Amniotic epithelial cell (primary cell): Measurements from ENCODE around the gene UBAC2.

Experiments used
- DNase-seq: peaks from one replicate; pipeline ENCODE4 v3.0.0-alpha.2; 2010; ENCODE audit warnings: low read depth

UBAC2 gene

DNA sequence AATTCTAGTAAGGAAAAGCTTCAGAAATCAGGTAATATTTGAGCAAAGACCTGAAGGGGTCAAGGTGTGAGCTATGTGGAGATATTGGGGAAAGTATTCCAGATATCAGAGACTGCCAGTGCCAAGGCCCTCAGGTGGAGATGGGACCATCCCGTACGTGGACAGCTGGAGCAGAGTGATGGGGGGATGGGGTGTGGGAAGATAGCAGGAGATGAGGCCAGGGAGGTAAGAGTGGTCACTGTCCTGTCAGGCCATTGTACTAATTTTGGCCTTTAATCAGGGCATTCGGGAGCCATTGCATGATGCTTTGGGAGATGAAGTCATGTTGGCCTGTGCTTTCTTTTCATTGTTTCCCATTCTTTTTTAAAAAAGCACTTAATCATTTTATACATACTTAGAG, 70.6 kb downstream of the UBAC2 start:
- no peak for DNase-seq

DNA sequence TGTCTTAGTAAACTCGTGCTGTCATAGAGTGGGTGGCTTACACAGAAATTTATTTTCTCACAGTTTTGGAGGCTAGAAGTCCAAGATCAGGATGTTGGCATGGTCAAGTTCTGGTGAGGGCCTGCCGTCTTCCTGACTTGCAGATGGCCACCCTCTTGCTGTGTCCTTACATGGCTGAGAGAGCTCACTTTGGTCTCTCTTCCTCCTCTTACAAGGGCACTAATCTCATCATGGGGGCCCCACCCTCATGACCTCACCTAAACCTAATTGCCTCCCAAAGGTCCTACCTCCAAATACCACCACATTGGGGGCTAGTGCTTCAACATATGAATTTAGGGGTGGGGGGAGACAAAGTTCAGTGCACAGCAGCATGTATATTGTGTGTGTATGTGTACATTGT, 71.8 kb downstream of the UBAC2 start:
- DNase-seq: no peak

DNA sequence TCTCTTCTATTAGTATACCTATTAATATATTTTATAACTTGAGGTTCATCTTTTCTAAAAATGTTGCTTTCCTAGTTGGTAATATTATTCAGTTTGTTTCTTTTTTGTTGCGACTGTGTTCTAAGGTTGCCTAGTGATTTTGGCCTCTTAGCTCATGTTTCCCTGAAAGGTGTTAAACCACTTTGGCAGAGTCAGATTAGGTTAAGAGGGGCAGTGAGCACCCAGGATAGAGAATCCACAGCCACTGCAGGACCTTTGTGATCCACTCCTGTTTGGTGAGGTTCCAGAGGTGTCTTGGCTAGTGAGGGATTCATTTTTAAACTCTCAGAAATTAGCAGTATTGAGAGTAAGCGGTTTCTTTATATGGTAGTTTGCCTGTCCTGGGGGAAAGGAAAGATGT, 72.5 kb downstream of the UBAC2 start:
- no peak for DNase-seq

DNA sequence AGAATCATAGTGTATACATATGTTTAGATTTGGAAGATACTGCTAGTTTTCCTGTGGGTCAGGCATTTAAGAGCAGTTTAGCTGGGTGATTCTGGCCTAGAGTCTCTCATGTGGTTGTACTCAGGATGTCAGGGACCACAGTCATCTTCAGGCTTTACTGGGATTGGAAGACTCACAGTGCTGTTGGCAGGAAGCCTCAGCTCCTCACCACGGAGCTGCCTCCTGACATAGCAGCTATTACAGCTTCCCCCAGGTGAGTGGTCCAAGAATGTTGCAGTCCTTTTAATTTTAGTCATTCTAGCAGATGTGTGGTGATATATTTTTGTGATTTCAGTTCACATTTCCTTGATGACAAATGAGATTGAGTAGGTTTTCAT, 74.4 kb downstream of the UBAC2 start:
- DNase-seq: peak; percentile 57

GRCh38 chr13:99276706-99277105, 76.1 kb downstream of the UBAC2 start:
- DNase-seq: no peak

DNA sequence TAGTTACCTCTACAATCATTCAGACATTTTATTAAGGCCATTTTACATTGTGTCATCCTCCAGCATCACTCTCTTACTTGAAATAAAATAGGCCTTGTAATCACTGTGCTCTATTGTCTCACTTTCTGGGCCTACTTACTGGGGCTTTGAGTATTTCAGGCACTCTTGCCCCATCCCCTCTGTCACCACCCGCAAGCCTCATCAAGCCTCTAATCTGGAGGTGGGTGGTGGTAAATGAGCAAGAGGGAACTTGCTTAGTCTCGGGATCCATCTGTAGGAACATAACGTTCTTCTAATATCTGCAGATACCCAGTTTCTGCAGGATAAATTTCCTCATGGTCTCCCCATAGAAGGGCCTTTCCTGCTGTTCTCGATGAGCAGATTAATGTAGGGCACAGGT, 77.0 kb downstream of the UBAC2 start:
- no peak for DNase-seq

DNA sequence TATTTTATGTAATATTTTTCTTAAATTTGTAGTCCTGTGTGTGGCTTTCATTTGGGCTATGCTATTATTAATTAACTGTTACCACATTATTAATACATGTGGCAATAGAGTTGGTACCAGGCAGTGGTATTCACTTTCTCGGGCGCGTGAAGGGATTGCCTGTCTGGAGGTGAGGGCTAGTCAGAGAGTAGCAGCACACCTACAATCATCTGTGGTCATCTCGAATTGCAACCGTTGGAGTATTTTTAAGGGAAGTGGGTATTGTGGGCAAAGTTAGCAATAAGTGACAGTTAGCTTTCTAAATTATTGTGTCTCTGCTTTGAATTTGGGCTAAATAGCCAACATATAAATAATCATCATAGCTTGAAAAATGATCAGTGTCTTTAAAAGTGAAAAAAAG, 77.5 kb downstream of the UBAC2 start:
- no peak for DNase-seq

DNA sequence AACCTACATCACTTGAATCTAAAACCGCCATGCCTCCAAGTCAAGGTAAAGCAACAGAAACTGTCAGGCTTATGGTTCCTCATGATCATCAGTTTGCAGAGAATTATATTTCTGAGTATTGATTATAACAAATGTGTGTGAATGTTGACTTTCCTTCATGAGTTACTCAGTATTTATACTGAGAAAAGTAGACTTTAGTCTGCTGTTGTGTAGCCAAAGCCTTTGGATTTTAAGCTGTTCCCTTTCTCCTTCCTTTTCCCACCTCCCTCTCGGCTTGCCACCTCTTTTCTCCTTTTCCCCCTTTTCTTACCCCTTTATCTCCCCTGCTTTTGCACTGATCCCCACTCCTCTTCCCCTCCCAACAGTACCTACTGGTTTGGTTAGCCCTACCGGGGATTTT, 78.2 kb downstream of the UBAC2 start:
- DNase-seq: no peak

DNA sequence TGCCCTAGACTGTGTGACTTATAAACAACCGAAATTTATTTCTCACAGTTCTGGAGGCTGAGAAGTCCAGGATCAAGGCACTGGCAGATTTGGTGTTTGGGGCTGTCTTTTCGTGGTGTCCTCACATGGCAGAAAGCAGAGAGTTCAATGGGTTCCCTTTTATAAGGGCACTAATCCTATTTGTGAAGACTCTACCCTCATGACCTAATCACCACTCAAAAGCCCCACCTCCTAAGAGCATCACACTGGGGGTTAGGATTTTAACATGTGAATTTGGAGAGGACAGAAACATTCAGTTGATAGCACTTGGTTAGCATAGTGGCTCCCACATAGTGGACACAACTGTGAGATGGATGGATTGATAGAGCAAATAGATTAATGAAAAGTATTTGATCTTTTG, 79.0 kb downstream of the UBAC2 start:
- no peak for DNase-seq

GRCh38 chr13:99280166-99280565, 79.5 kb downstream of the UBAC2 start:
- DNase-seq: peak; percentile 77

GRCh38 chr13:99281811-99282263, 81.2 kb downstream of the UBAC2 start:
- peak; percentile 13 for DNase-seq

DNA sequence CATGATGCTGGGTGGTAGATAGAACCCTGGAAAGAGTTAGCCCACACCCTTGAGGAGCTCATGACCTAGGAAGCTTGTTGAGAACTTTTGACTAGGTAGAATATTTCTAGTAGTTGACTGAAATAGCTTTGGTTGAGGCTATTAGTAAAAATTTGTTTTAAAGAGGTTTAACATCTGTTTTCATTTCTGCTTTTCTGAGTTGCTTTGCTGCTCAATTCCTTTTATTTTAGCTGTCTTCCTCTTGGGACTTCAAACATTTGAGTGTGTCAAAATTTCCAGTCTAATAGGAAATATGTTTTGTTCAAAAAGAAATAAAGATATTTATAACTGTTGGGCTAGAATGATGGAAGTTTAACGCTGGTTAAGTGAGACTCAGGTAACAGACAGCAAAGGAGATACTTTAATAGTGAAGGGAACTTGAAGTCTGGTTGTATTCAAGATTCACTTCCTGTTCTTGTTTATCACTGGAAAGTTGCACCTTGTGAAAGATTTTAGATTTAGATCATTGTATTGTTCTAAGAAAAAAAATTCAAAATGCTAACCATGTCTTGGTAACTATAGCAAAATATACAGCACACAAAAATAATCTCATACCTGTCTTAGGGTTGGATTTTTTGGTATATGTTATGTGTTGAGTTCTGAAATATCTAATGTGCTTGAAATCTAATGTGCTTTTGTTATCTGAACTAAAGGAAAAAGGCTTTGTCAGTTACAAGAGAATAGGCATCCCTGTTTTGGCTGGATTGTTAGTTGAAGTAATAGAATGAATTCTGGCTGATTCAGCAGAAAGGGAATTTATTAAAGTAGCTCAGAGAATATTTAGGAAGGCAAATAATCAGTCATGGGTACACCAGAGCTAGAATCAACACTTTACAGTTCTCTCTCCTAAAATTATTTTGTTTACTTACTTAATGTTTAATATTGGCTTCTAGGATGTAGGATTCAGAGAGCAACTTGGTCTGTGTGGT, 81.9 kb downstream of the UBAC2 start:
- DNase-seq: no peak

- DNase-seq: no peak
Observed at GRCh38 chr13:99285432-99286182, 85.0 kb downstream of the UBAC2 start.

DNA sequence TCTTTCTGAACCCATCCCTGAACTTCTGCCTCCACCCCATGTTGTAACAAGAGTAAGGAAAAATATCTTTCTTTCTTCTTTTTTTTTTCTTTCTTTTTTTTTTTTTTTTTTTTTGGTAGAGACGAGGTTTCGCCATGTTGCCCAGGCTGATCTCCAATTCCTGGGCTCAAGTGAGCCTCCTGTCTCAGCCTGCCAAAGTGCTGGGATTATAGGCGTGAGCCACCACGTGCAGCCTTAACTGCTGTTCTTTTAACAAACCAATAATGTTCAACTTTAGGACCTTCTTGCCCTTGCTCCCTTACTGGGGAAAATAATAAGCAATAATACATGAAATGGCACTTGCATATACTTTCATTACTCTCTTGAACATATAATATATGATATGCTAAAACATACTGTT, 86.9 kb downstream of the UBAC2 start:
- DNase-seq: no peak

DNA sequence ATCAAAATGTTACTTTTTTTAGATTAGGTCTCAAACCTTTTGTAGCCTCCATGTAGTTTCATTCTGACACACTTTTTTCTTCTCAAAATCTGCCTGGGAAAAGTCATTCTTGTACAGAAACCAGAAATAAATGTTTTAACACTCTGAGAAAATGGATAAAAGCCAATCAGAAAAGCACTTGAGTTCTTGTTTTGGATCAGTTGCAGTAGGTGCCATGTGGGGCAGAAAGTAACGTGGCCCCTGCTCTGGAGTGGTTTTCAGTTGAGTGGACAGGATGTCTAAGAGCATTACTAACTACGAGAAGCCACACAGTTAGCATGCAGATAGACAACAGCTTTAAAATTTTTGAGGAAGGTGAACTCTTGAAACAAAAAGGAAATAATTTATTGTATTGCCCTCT, 87.4 kb downstream of the UBAC2 start:
- no peak for DNase-seq

GRCh38 chr13:99289271-99289670, 88.6 kb downstream of the UBAC2 start:
- peak; percentile 96 for DNase-seq

DNA sequence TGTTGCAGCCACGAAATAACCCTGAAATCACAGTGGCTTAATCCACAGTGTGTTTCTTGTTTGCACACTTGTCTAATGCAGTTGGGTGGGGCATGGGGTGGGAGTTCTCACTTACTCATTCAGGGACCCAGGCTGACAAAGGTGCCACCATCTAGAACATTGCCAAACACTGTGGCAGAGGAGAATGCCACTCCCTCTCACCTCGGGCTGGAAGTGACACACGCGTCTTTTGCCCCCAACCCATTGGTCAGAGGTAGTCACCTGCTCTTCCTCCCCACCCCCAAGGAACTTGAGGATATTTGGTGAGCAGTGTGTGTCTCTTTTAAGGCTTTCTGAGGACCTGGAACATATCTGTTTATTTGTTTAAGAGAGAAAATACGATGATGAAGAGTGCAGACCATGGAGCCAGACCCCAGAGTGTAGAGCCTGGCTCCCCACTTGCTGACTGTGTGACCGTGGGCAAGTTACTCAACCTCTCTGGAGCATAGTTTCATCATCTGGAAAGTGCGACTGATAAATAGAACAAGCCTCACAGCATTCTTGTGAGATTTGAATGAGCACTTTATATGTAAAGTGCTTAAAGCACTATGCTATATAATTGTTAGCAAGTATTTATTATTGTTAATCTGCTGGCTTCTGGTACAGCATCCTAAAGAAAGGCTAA, 89.2 kb downstream of the UBAC2 start:
- DNase-seq: no peak

- DNase-seq: no peak
Observed at GRCh38 chr13:99290894-99291293, 90.2 kb downstream of the UBAC2 start.

GRCh38 chr13:99293178-99293577, 92.5 kb downstream of the UBAC2 start:
- no peak for DNase-seq

- no peak for DNase-seq
Observed at GRCh38 chr13:99294198-99294597, 93.5 kb downstream of the UBAC2 start.

GRCh38 chr13:99294958-99295357, 94.3 kb downstream of the UBAC2 start:
- no peak for DNase-seq

GRCh38 chr13:99295488-99296252, 95.0 kb downstream of the UBAC2 start:
- no peak for DNase-seq
